GM21526 (cell line): ENCODE results near the gene LOXL1.
"Not testable (repeated sequence)": the region's sequence is repeated elsewhere in the genome, so short reads cannot be mapped to it uniquely, and the experiment has no call there.

Experiments
- ATAC-seq: cut with Tn5 transposase; IDR thresholded peaks from one replicate; pipeline ENCODE4 v1.9.1; 2021; ENCODE audit warnings: moderate library complexity; ENCODE audit not compliant: unreplicated experiment, low FRiP score

The LOXL1 gene

GRCh38 chr15:73937296-73937695 is 11.0 kb downstream of the LOXL1 start:
- ATAC-seq: no peak

- ATAC-seq: no peak
These were observed 11.5 kb downstream of the LOXL1 start for GRCh38 chr15:73937726-73938125.

- not testable (repeated sequence) for ATAC-seq
These were observed 12.3 kb downstream of the LOXL1 start for GRCh38 chr15:73938516-73938915.

- ATAC-seq: no peak
These were observed 12.9 kb downstream of the LOXL1 start for GRCh38 chr15:73939138-73939537.

GRCh38 chr15:73940061-73940981 is 14.1 kb downstream of the LOXL1 start:
- ATAC-seq: no peak

GRCh38 chr15:73941044-73941443 is 14.8 kb downstream of the LOXL1 start:
- no peak for ATAC-seq

GRCh38 chr15:73941449-73941848 is 15.2 kb downstream of the LOXL1 start:
- no peak for ATAC-seq

- ATAC-seq: no peak
These were observed 15.8 kb downstream of the LOXL1 start for GRCh38 chr15:73941871-73942635.

GRCh38 chr15:73942751-73943270 is 16.5 kb downstream of the LOXL1 start:
- ATAC-seq: no peak

GRCh38 chr15:73944161-73945129 is 18.2 kb downstream of the LOXL1 start:
- ATAC-seq: no peak

GRCh38 chr15:73945130-73945508 is 18.9 kb downstream of the LOXL1 start:
- ATAC-seq: no peak

GRCh38 chr15:73946046-73946721 is 19.9 kb downstream of the LOXL1 start:
- ATAC-seq: no peak

- ATAC-seq: no peak
These were observed 20.6 kb downstream of the LOXL1 start for GRCh38 chr15:73946795-73947370.

GRCh38 chr15:73947651-73948050 is 21.4 kb downstream of the LOXL1 start:
- no peak for ATAC-seq

GRCh38 chr15:73948396-73948795 is 22.1 kb downstream of the LOXL1 start:
- ATAC-seq: no peak

GRCh38 chr15:73948982-73949381 is 22.7 kb downstream of the LOXL1 start:
- no peak for ATAC-seq

GRCh38 chr15:73949496-73949895 is 23.2 kb downstream of the LOXL1 start:
- ATAC-seq: no peak

- no peak for ATAC-seq
These were observed 24.2 kb downstream of the LOXL1 start for GRCh38 chr15:73950479-73950830.

- no peak for ATAC-seq
These were observed 24.7 kb downstream of the LOXL1 start for GRCh38 chr15:73950831-73951561.
